ENCODE measurements around the gene HUS1B. TPM values are rescaled to one million over a fixed set of nuclear protein-coding genes. Genes with fewer than 3 reads are reported as not detected.

Gene HUS1B
- total and polyA plus RNA-seq, 2 experiments from 2014 or later: 1.2 TPM; not detected in 1

GRCh38 chr6:621931-622330 is 35.0 kb downstream of the HUS1B start:
- no peak for DNase-seq (ENCODE audit: low read depth in 1 of 2, low spot score in 1 of 2)
- H3K36me3 ChIP-seq: no peaks in the 10 kb centered on the region
- H3K27me3 ChIP-seq: no peaks in the 10 kb centered on the region
- TF ChIP-seq, protein P1, sequence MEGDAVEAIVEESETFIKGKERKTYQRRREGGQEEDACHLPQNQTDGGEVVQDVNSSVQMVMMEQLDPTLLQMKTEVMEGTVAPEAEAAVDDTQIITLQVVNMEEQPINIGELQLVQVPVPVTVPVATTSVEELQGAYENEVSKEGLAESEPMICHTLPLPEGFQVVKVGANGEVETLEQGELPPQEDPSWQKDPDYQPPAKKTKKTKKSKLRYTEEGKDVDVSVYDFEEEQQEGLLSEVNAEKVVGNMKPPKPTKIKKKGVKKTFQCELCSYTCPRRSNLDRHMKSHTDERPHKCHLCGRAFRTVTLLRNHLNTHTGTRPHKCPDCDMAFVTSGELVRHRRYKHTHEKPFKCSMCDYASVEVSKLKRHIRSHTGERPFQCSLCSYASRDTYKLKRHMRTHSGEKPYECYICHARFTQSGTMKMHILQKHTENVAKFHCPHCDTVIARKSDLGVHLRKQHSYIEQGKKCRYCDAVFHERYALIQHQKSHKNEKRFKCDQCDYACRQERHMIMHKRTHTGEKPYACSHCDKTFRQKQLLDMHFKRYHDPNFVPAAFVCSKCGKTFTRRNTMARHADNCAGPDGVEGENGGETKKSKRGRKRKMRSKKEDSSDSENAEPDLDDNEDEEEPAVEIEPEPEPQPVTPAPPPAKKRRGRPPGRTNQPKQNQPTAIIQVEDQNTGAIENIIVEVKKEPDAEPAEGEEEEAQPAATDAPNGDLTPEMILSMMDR (IDR thresholded peaks at IDR 0.05; ENCODE audit: low read depth, low read length): no peak
- no peak overlapping the region for H3K27ac ChIP-seq
- no peaks in the 10 kb centered on the region for H3K9me3 ChIP-seq (ENCODE audit: low read depth)
- H3K4me1 ChIP-seq (ENCODE audit: low read depth): no peaks in the 10 kb centered on the region
- H3K4me3 ChIP-seq: no peak overlapping the region

GRCh38 chr6:620950-621349 is 36.0 kb downstream of the HUS1B start:
- Histone ChIP-seq H3K4me3 (no peak overlapping the region), H3K27ac (no peak overlapping the region), H3K4me1 (ENCODE audit: low read depth) (no peaks in the 10 kb centered on the region), H3K27me3 (no peaks in the 10 kb centered on the region), H3K36me3 (no peaks in the 10 kb centered on the region), H3K9me3 (ENCODE audit: low read depth) (no peaks in the 10 kb centered on the region)
- no peak for DNase-seq (ENCODE audit: low read depth in 1 of 2, low spot score in 1 of 2)
- TF ChIP-seq, protein P1 (IDR thresholded peaks at IDR 0.05; ENCODE audit: low read depth, low read length): no peak

DNA sequence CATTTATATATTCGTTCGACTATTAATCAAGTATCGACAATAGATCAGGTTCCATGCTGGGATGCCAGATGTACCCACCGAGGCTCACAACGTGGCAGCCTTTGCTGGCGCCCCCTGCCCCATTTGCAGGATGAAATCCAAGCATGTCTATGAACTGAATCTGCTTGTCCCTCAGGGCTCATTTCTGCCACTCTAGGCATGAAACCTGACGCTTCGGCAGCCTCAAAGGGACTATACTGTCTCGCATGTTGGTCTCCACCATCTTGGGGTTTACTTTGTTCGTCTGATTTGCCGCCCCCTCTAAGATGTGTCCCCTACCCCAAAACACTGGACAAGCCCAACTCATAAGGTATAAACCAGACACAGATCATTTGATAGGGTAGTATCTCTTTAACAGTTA is 36.7 kb downstream of the HUS1B start:
- DNase-seq (ENCODE audit: low read depth in 1 of 2, low spot score in 1 of 2): no peak
- Histone ChIP-seq H3K4me3 (no peak overlapping the region), H3K4me1 (ENCODE audit: low read depth) (no peaks in the 10 kb centered on the region), H3K36me3 (no peaks in the 10 kb centered on the region), H3K27ac (no peak overlapping the region), H3K9me3 (ENCODE audit: low read depth) (no peaks in the 10 kb centered on the region), H3K27me3 (no peaks in the 10 kb centered on the region)
- TF ChIP-seq, protein P1 (IDR thresholded peaks at IDR 0.05; ENCODE audit: low read depth, low read length): no peak

GRCh38 chr6:617456-618100 is 39.3 kb downstream of the HUS1B start:
- no peaks in the 10 kb centered on the region for H3K4me1 ChIP-seq (ENCODE audit: low read depth)
- H3K9me3 ChIP-seq (ENCODE audit: low read depth): no peaks in the 10 kb centered on the region
- DNase-seq (ENCODE audit: low read depth in 1 of 2, low spot score in 1 of 2): no peak
- no peak overlapping the region for H3K4me3 ChIP-seq
- no peak overlapping the region for H3K27ac ChIP-seq
- H3K36me3 ChIP-seq: no peaks in the 10 kb centered on the region
- TF ChIP-seq, protein P1 (IDR thresholded peaks at IDR 0.05; ENCODE audit: low read depth, low read length): no peak
- H3K27me3 ChIP-seq: no peaks in the 10 kb centered on the region

DNA sequence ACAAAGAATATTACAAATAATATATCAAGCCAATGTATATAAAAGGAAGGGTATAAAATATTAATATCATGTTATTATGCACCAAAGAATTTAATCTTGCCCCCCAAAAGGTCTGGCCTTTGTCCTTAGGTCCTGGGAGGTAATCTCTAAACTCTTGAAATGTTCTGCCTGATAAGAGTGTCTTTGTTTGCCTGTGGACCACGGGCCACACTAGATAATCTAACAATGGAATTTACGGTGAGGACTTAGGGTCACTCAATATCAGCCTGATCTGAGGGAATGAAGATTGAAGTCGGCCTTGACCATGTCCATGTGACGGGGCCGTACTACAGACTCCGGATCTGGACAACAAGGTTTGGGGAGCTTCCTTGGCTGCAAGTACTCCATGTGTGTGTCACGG is 42.9 kb downstream of the HUS1B start:
- H3K36me3 ChIP-seq: peaks cover 3% of the 10 kb centered on the region
- no peaks in the 10 kb centered on the region for H3K4me1 ChIP-seq (ENCODE audit: low read depth)
- TF ChIP-seq, protein P1 (IDR thresholded peaks at IDR 0.05; ENCODE audit: low read depth, low read length): no peak
- no peaks in the 10 kb centered on the region for H3K9me3 ChIP-seq (ENCODE audit: low read depth)
- H3K27me3 ChIP-seq: no peaks in the 10 kb centered on the region
- H3K27ac ChIP-seq: no peak overlapping the region
- no peak overlapping the region for H3K4me3 ChIP-seq
- DNase-seq (ENCODE audit: low read depth in 1 of 2, low spot score in 1 of 2): no peak

Data from cardiac muscle cell (in vitro differentiated cells and primary cell).